ENCODE results near the gene FBXW2. TPM values are rescaled to one million over a fixed set of nuclear protein-coding genes. Genes with fewer than 3 reads are reported as not detected.

FBXW2 gene
- total RNA-seq, 1 experiment from 2014 or later: 62.1 TPM

GRCh38 chr9:120723565-120723964 lies 69.7 kb downstream of the FBXW2 start:
- DNase-seq: no peak
- H2BK20ac ChIP-seq (ENCODE audit: low read depth, low read length, poor library complexity, severe bottlenecking): no peak overlapping the region
- no peak overlapping the region for H2BK120ac ChIP-seq (ENCODE audit: low read depth, low read length, poor library complexity, severe bottlenecking)
- no peaks in the 10 kb centered on the region for H3K27me3 ChIP-seq (ENCODE audit: insufficient read depth, low read length)
- H3K36me3 Mint-ChIP-seq (ENCODE audit: insufficient read depth in 1 of 3, low read depth in 3 of 3): no peaks in the 10 kb centered on the region
- no peak overlapping the region for H2BK12ac ChIP-seq (ENCODE audit: insufficient read length, low read depth, low read length)
- no peak overlapping the region for H3K56ac ChIP-seq (ENCODE audit: insufficient read length, low read depth, low read length)
- no peak overlapping the region for H3K27ac ChIP-seq (ENCODE audit: insufficient read length, low read depth, low read length)
- H2BK15ac ChIP-seq (ENCODE audit: low read depth, low read length): no peak overlapping the region
- H2BK5ac ChIP-seq (ENCODE audit: insufficient read length, low read length): no peak overlapping the region
- no peaks in the 10 kb centered on the region for H3K9me3 ChIP-seq (ENCODE audit: control insufficient read depth, low read depth, low read length)
- no peak overlapping the region for H3K4me2 ChIP-seq (ENCODE audit: insufficient read depth, insufficient read length, low read length)
- no peak overlapping the region for H3K27ac Mint-ChIP-seq
- no peaks in the 10 kb centered on the region for H3K4me1 Mint-ChIP-seq
- no peak for TF ChIP-seq CTCF (conservative IDR thresholded peaks at IDR 0.05)
- H4K91ac ChIP-seq (ENCODE audit: insufficient read length, low read depth, low read length): no peak overlapping the region
- no peaks in the 10 kb centered on the region for H3K79me2 ChIP-seq (ENCODE audit: insufficient read depth, low read length)
- no peak overlapping the region for H3K4ac ChIP-seq (ENCODE audit: low read depth, low read length)
- H4K5ac ChIP-seq (ENCODE audit: insufficient read length, low read depth, low read length): no peak overlapping the region
- peaks cover 12% of the 10 kb centered on the region for H3K27me3 Mint-ChIP-seq (ENCODE audit: low read depth)
- no peak overlapping the region for H3K14ac ChIP-seq (ENCODE audit: insufficient read depth, low read length)
- H3T11ph ChIP-seq (ENCODE audit: low read length): no peak overlapping the region
- H2AFZ ChIP-seq (ENCODE audit: low read length): no peak overlapping the region
- H3K23me2 ChIP-seq (ENCODE audit: insufficient read length, low read depth, low read length, poor library complexity, severe bottlenecking): no peaks in the 10 kb centered on the region
- no peak overlapping the region for H2AK5ac ChIP-seq (ENCODE audit: insufficient read length, low read length)
- no peaks in the 10 kb centered on the region for H3K4me1 ChIP-seq (ENCODE audit: insufficient read depth, low read length)
- no peak overlapping the region for H3K9ac ChIP-seq (ENCODE audit: extremely low read depth, insufficient read length, low read length)
- no peak overlapping the region for H3K4me3 Mint-ChIP-seq
- H3K9me3 Mint-ChIP-seq: no peaks in the 10 kb centered on the region
- H4K8ac ChIP-seq (replicated peaks; ENCODE audit: insufficient read length, low read depth, low read length): no peak overlapping the region
- H3K79me1 ChIP-seq (ENCODE audit: insufficient read depth, low read depth, low read length, poor library complexity, severe bottlenecking): no peaks in the 10 kb centered on the region
- H3K18ac ChIP-seq (ENCODE audit: insufficient read length, low read depth, low read length): no peak overlapping the region
- WGBS (ENCODE audit: extremely low coverage, insufficient read length, low lambda C conversion rate): no CpG with 5 or more reads among the region's 3 CpGs
- H3K23ac ChIP-seq (ENCODE audit: insufficient read length, low read depth, low read length): no peak overlapping the region
- no peaks in the 10 kb centered on the region for H4K20me1 ChIP-seq (ENCODE audit: control insufficient read depth, insufficient read depth, insufficient read length)

Data from H9 (cell line).